HG02852 (cell line): ENCODE measurements around the gene SYT13.

ENCODE experiments used
- ATAC-seq: cut with Tn5 transposase; IDR thresholded peaks from one replicate; pipeline ENCODE4 v1.9.1; 2021; ENCODE audit warnings: mild to moderate bottlenecking, moderate library complexity; ENCODE audit not compliant: unreplicated experiment

The SYT13 gene

GRCh38 chr11:45225277-45225676, 60.9 kb downstream of the SYT13 start:
- ATAC-seq, result no peak

DNA sequence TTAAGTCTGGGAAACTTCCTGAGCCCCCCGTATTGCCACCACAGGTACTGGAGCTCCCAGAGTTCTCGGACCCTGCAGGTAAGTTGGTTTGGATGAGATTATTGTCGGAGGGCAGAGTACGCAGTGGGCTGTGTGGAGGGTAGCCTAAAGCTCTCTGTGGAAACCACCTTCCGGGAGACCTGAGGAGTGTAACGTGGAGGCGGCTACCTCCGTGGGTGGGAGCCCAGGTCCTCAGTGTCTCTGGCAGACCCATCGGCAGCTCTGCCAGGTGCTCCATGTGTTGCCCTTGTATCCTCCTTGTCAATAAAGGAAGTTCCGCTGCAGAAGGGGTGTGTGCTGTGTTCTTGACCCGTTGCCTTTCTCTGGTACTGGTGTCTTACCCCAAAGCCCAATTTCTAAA, 61.4 kb downstream of the SYT13 start:
- no peak for ATAC-seq

GRCh38 chr11:45223496-45223895, 62.6 kb downstream of the SYT13 start:
- ATAC-seq, result no peak

DNA sequence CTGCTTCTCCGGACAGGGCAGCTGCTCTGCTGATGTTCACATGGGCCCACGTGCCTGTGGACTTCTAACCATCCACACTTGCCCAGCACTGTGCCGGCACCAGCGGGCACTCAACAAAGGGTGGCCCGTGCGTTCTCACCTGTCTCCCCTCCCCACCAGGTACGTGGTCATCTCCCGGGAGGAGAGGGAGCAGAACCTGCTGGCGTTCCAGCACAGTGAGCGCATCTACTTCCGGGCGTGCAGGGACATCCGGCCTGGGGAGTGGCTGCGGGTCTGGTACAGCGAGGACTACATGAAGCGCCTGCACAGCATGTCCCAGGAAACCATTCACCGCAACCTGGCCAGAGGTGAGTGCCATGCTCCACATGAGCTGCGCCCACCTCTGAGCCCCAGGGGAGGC, 66.7 kb downstream of the SYT13 start:
- ATAC-seq, result no peak

GRCh38 chr11:45218705-45219104, 67.4 kb downstream of the SYT13 start:
- no peak for ATAC-seq

DNA sequence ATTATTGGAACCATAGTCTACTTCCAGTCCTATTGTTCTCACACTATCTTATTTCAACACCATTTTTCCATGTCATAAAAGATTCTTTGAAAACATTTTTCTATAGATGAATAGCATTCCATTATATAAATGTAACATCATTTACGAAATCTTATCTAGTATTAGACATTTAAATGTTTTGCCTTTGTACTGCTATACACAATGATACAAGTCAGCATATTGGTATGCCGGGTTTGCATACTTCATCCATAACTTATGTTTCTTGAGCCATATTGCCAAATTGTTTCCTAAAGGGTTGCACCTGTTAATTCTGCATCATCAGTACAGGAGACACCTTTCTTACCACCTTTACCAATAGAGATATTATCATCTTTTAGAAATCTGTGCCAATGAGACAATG, 68.2 kb downstream of the SYT13 start:
- ATAC-seq, result no peak

DNA sequence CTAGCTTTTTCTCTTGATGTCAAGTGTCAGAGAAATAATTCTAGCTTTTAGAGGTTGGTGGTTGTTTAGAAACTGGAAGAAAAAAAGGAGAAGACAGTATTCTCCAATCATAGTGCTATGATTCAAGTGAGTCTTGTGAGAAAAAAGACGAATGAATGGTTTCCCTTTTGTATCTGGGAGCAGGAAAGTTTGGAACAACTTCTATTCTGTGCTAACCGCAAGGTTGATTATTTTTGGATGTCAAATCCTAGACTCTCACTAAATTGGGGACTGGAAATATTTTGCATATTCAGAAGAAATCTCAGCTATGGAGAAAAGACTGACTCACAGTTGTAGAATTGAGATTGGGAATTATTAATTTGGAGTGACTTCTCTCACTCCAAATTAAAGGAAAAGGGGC, 69.2 kb downstream of the SYT13 start:
- no peak for ATAC-seq

GRCh38 chr11:45216031-45216430, 70.1 kb downstream of the SYT13 start:
- ATAC-seq, result no peak

DNA sequence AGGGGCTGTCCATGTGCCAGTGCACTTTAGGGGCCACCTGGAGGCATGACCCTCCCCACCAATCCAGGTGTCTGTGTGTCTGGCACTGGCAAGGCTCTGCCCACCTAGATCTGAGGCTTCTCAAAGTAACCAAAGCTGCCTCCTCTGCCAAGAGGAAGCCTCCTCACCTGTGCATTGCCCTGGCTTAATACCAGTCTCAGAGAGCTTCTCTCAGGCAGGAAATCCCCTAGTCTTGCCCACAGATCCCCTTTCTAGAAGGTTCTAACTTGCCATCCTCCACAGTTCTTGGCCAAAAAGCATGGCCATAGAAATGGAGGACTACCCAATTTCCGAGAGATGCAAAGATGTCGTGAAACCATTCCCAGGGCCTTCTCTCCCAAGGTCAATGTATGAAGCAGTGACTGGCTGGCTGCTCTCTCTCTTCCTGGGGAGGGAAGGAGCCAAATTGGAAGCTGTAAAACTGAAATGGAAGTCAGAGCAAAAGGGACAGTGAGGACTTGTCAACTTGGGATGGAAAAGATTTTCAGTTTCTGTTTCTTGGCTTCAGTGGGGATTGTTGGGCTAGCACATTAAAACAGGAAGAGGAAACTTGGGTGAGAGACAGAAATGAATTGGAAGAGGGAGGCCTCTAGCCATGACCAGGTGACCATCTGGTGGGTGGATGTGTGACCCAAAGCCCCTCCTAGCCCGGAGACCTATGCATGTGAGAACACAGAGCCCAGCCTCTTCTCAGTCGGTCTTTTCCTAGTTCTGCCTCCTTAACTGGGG, 70.9 kb downstream of the SYT13 start:
- ATAC-seq, result no peak

DNA sequence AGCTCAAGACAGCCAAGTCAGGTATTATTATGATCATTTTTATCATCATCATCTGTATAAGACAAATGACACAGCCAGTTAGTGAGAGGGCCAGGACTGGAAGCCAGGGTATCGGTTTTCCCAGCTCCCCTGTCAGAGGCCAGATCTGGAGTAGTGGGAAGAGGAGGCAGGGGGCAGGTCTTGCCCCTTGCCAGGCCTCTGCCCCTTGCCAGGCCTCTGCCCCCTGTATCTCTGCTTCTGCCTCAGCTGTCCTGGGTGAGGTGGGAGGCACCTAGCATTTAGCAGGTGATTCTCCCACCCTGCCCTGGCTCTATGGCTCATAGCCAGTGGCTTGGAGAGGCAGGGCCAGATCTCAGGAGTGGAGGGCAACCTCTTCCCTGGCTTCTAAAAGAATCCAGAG, 72.4 kb downstream of the SYT13 start:
- ATAC-seq, result no peak

- ATAC-seq, result no peak
These were observed 72.8 kb downstream of the SYT13 start for GRCh38 chr11:45213316-45213665.

- no peak for ATAC-seq
These were observed 73.4 kb downstream of the SYT13 start for GRCh38 chr11:45212566-45213315.

- no peak for ATAC-seq
These were observed 74.4 kb downstream of the SYT13 start for GRCh38 chr11:45211732-45212131.

DNA sequence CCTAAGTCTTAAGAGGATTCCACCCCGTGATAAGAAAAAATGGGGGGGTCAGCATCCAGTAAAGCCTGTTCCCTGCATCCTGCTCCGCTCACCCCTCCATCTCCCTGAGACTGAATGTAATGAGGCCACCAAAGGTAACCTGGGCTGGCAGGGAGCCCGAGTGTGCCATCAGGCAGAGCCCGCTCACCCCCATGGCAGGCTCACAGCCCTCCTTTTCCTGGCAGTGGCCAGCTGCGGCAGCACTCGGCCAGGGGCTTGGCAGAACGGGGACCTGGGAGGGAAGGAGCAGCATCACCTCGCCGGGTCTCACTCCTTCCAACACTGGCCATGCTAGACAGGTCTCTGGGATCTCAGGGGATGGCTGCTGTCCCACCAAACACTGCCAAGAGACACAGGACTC, 75.3 kb downstream of the SYT13 start:
- ATAC-seq, result no peak

GRCh38 chr11:45209891-45210699, 76.0 kb downstream of the SYT13 start:
- no peak for ATAC-seq

GRCh38 chr11:45209000-45209879, 76.9 kb downstream of the SYT13 start:
- no peak for ATAC-seq

GRCh38 chr11:45208135-45208534, 78.0 kb downstream of the SYT13 start:
- no peak for ATAC-seq

DNA sequence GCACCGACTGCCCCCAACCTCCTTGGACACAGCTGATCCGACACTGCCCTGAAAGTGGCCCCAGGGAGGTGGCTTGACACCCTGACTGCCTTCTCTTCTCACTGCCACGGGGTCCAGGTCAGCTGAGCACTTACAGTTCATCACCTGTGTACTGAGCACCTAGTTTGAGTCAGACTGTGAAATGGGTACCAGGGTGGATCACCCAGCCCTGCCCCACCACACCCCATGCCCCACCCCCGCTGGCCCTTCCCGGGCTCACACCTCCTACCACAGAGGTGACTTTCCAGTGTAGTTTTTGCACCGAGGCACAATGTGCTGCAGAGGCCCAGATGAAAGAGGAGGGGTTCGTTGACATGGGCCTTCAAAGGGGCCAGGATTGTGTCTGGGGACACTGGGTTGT, 80.2 kb downstream of the SYT13 start:
- no peak for ATAC-seq

GRCh38 chr11:45204761-45205160, 81.4 kb downstream of the SYT13 start:
- ATAC-seq, result no peak

- ATAC-seq, result no peak
These were observed 92.4 kb downstream of the SYT13 start for GRCh38 chr11:45193695-45194094.
